HG03095 (cell line): Measurements from ENCODE around the gene ZNF175.

Source experiments
- ATAC-seq: cut with Tn5 transposase; IDR thresholded peaks from one replicate; pipeline ENCODE4 v1.9.1; 2021; ENCODE audit warnings: moderate library complexity; ENCODE audit not compliant: unreplicated experiment

Gene ZNF175

GRCh38 chr19:51549533-51550324 lies 21.4 kb upstream of the ZNF175 start:
- ATAC-seq: no peak

- ATAC-seq: no peak
Observed at GRCh38 chr19:51550848-51551672, 20.0 kb upstream of the ZNF175 start.

GRCh38 chr19:51551673-51552432 lies 19.2 kb upstream of the ZNF175 start:
- ATAC-seq: no peak

GRCh38 chr19:51552608-51552995 lies 18.5 kb upstream of the ZNF175 start:
- ATAC-seq: no peak

- no peak for ATAC-seq
Observed at GRCh38 chr19:51552996-51553725, 17.9 kb upstream of the ZNF175 start.

- ATAC-seq: no peak
Observed at GRCh38 chr19:51559240-51559639, 11.8 kb upstream of the ZNF175 start.

- ATAC-seq: no peak
Observed at GRCh38 chr19:51560339-51560738, 10.7 kb upstream of the ZNF175 start.

GRCh38 chr19:51564791-51565190 lies 6.3 kb upstream of the ZNF175 start:
- ATAC-seq: no peak

- ATAC-seq: no peak
Observed at GRCh38 chr19:51565583-51565982, 5.5 kb upstream of the ZNF175 start.

GRCh38 chr19:51566489-51567100 lies 4.5 kb upstream of the ZNF175 start:
- no peak for ATAC-seq

GRCh38 chr19:51567583-51567982 lies 3.5 kb upstream of the ZNF175 start:
- no peak for ATAC-seq

GRCh38 chr19:51568456-51568855 lies 2.6 kb upstream of the ZNF175 start:
- ATAC-seq: no peak

GRCh38 chr19:51571599-51571998 lies 516 bp downstream of the ZNF175 start:
- no peak for ATAC-seq

GRCh38 chr19:51572410-51572809 lies 1.3 kb downstream of the ZNF175 start:
- no peak for ATAC-seq

- ATAC-seq: no peak
Observed at GRCh38 chr19:51572908-51573307, 1.8 kb downstream of the ZNF175 start.

GRCh38 chr19:51573331-51573730 lies 2.2 kb downstream of the ZNF175 start:
- ATAC-seq: no peak

- ATAC-seq: no peak
Observed at GRCh38 chr19:51576850-51577249, 5.8 kb downstream of the ZNF175 start.

- ATAC-seq: no peak
Observed at GRCh38 chr19:51586103-51586728, 15.1 kb downstream of the ZNF175 start.

GRCh38 chr19:51586799-51587198 lies 15.7 kb downstream of the ZNF175 start:
- ATAC-seq: no peak
